Putamen (tissue), 1 donor: Measurements from ENCODE around the gene P2RX7.

ENCODE experiments used
- DNase-seq: peaks from one replicate; pipeline ENCODE4 v3.0.0-alpha.2; 2016; ENCODE audit warnings: low spot score

P2RX7 gene

GRCh38 chr12:121110211-121110940 is 22.3 kb upstream of the P2RX7 start:
- peak; percentile 68 for DNase-seq

GRCh38 chr12:121111684-121112083 is 21.0 kb upstream of the P2RX7 start:
- DNase-seq, result no peak

GRCh38 chr12:121112496-121112895 is 20.2 kb upstream of the P2RX7 start:
- no peak for DNase-seq

DNA sequence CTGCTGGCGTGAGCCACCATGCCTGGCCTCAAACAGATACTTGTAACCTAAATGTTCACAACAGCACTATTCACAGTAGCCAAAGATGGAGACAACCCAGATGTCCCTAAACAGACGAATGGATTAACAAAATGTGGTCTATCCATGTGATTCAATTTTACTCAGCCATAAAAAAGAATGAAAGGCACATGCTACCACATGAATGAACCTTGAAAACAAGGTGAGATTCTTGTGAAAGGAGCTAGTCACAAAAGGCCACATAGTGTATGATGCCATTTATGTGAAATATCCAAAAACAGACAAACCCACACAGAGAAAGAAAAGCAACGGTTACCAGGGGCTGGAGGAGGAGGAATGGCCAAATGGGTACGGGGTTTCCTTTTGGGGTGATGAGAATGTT is 19.6 kb upstream of the P2RX7 start:
- DNase-seq, result no peak

- DNase-seq, result no peak
Measured at GRCh38 chr12:121114019-121114639, 18.5 kb upstream of the P2RX7 start.

- DNase-seq, result no peak
Measured at GRCh38 chr12:121114806-121115205, 17.9 kb upstream of the P2RX7 start.

DNA sequence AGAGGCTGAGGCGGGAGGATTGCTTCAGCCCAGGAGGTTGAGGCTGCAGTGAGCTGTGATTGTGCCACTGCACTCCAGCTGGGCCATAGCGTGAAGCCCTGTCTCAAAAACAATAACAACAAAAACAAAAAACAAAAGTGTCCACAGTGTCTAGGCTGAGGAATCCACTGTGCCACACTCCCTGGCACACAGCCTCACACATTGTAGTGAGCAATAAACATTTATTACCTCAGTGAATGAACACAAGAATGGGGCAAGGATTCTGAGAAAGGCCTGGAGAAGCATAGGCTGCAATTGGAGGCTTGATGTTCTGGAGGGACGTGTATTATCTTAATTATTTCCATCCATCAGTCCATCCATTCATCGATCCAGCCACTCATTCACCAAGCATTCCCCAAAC is 17.1 kb upstream of the P2RX7 start:
- no peak for DNase-seq

DNA sequence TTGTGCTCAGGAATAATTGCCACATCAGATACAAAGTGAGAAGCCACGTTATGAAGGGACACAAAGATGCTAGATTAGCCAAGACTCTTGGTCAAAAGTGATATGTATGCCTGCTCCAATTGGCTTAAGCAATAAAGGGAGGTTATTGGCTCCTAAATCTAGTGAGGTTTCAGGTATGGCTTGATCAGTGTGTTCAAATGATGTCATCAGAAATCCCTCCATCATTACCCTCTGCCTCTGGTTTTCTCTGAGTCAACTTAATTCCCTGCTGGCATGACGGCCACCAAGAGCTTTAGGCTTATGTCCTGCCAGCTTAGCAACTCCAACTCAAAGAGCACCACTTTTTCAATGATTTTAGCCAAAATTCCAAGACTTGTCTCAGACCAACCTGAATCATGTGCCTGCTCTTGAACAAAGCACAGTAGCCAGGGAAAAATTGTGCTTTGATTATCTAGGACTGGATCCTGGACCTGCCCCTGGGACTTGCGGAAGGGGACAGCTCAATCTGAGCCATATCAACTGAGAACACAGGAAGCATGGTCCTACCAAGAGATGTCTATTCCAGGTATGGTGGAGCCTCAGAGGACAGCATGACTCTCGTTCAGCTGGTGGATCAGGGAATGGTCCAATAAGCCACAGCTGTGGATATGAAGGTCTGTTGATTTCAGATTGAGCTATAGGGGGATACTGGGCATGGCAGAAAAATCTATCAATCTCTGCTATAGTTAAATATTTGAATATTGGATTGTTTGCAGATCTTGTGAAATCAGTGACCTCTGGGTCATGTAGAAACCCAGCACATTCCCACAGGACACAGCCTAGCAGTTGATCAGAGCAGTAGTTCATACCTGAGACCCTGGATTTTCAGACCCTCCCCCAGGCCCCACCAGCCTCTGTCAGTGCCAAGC is 16.1 kb upstream of the P2RX7 start:
- DNase-seq, result no peak

DNA sequence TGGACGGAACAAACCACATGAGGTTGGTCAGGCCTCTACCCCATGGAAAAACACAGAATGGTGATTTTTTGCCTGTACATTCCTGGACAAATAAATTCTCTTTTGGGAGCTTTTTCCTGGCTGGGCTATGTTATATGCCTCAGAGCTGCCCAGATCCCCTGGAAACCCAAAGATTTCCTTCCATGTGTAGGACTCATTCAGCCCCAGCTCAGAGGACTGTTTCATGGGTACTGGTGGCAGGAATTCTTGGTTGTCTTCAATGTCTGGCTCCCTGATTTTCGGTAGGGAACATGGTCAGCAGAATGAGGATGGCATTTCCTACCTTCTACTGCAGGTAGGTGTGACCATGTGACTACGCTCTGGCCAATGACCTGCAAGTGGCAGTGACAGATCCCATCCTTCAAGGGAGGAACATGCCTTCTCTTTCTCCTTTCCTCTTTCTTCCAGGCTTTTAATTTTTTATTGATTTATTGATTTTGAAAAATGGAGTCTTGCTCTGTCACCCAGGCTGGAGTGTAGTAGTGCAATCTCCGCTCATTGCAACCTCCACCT is 15.4 kb upstream of the P2RX7 start:
- no peak for DNase-seq

GRCh38 chr12:121120323-121120722 is 12.4 kb upstream of the P2RX7 start:
- no peak for DNase-seq

DNA sequence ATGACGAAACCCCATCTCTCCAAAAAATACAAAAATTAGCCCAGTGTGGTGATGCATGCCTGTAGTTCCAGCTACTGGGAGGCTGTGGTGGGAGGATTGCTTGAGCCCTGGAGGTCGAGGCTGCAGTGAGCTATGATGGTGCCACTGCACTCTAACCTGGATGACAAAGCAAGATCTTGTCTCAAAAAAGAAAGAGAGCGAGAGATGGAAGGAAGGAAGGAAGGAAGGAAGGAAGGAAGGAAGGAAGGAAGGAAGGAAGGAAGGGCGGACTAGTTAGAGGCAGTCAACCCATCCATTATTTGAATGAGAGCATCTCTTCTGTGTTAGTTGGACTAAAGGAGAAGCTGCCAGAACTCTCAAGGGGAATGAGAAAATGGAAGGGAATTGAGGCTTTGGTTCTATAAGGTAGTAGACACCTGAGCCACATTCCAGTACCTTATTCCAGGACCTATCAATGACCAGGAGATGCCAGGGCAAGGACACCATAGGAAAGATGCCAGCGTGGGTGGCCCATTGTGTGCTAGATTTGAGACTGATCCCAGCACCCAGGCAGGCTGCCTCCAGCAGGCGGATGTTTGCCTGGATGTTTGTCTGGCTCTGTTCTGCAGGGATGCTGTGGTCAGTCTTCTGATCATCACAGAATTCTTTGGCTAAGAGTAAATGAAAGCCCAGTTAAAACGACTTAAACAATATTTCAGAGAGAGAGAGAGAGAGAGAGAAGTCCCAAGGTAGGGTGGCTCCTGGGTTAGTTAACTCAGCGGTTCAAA is 11.5 kb upstream of the P2RX7 start:
- no peak for DNase-seq

- DNase-seq, result no peak
Measured at GRCh38 chr12:121121805-121122204, 10.9 kb upstream of the P2RX7 start.

- DNase-seq, result no peak
Measured at GRCh38 chr12:121123488-121123887, 9.2 kb upstream of the P2RX7 start.

DNA sequence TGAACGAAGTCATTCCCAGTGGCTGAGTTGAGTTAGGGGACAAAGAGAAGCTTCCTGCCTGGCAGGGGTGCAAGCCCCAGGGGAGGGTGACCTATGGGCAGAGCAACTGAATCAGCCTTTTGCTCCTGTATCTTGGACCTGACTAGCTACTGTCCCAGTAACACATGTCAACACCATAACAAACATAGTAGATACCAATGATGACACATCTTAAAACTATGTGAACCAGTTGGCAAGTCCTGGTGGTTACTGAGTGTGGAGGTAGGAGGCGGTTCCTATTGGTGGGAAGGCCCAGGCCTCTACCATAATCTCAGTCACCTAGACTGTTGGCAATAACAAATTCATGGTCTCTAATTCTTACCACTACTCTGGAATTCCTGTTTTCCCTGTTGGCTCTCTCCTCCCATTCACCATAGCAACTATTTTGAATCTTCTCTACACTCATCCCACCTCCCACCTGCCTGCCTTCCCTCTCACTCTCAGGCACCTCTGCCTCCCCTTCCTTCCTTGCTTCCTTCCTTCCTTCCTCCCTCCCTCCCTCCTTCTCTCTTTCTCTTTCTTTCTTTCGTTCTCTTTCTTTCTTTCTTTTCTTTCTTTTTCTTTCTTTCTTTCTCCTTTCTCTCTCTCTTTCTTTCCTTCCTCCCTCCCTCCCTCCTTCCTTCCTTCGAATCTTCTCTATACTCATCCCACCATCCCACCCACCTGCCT is 8.1 kb upstream of the P2RX7 start:
- no peak for DNase-seq

- no peak for DNase-seq
Measured at GRCh38 chr12:121127501-121127900, 5.2 kb upstream of the P2RX7 start.

GRCh38 chr12:121128908-121129810 is 3.5 kb upstream of the P2RX7 start:
- peak; percentile 99 for DNase-seq

- DNase-seq, result no peak
Measured at GRCh38 chr12:121129811-121130147, 2.9 kb upstream of the P2RX7 start.

- DNase-seq, result no peak
Measured at GRCh38 chr12:121130866-121131373, 1.8 kb upstream of the P2RX7 start.

DNA sequence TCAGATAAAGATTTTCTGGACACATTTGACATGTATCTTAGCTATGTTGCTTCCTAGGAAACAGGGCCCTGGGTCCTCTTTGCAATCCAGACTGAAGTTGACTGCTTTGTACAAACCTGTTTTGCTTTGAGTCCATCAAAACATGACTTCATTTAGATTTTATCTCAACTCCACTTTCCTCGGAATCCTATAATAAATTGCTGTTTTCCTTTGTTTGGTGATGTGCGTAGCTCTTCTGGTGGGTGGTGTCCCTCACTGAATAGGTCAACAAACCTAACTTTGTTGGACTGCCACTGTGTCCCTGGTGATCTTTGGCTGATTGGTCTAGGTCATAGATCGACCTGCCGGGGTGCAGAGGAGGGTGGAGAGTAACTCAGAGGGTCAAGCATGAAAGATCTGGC is 735 bp upstream of the P2RX7 start:
- DNase-seq, result peak; percentile 33

DNA sequence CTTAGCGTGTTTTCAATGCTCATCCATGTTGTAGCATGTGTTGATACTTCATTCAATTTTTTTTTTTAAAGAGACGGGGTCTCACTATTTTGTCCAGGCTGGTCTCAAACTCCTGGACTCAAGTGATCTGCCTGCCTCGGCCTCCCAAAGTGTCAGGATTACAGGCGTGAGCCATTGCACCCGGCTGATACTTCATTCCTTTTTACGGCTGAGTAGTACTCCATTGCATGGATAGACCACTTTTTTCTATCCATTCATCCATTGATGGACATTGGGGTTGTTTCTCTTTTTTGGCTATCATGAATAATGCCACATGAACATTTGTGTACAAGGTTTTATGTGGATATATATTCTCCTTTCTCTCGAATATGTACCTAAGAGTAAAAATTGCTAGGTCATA is 1.2 kb downstream of the P2RX7 start:
- DNase-seq, result no peak
